ENCODE data around the gene MACROD2. TPM values are rescaled to one million over a fixed set of nuclear protein-coding genes. Genes with fewer than 3 reads are reported as not detected.
A peak's percentile ranks its signal among the peaks of the same experiment; 100 is the strongest.

MACROD2 gene
- total and polyA plus RNA-seq, 2 of the 4 experiments (the other 2 are of a cell fraction): not detected

DNA sequence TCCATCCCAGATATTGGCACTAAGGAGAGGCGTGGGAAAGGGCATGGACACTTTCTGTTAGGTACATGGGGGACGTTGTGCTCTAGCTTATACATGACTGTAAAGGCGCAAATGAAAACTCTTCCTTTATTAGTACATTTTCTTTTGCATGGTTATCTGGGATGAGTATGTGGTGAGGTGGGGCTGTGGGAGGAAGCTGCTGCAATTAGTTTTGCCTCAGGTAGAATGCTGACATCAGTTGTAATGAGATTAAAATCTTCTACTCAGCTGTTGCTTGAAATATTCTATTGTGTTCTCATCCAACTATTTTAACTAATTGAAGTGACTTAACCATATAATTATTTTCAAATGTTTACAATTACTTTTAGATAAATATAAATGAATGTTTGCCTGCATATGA, 560.4 kb downstream of the MACROD2 start:
- no CpG with 5 or more reads among the region's 3 CpGs for WGBS, 2 experiments (ENCODE audit: extremely low coverage in 2 of 2, insufficient read length in 1 of 2)
- no peaks in the 10 kb centered on the region for H3K9me1 ChIP-seq (ENCODE audit: insufficient read depth, low read length)
- intact Hi-C loops (cut with micrococcal nuclease) (no loop called here), in situ Hi-C loops (cut with MboI; ENCODE audit: low sequenced_read_pairs) (no loop called here), dilution Hi-C loops (cut with HindIII; ENCODE audit: low sequenced_read_pairs, unreplicated experiment) (no loop called here)
- no peak overlapping the region for H2AFZ ChIP-seq (replicated peaks; ENCODE audit: low read length, poor library complexity)
- H4K5ac ChIP-seq (ENCODE audit: low read depth, low read length): no peak overlapping the region
- no peak overlapping the region for H4K91ac ChIP-seq (ENCODE audit: insufficient read depth, low read depth, low read length)
- no peak overlapping the region for H4K8ac ChIP-seq (ENCODE audit: low read depth in 2 of 2, low read length in 2 of 2)
- H3K9me3 ChIP-seq (ENCODE audit: control insufficient read depth, insufficient read depth, low read length): no peaks in the 10 kb centered on the region
- no peak overlapping the region; the same call in 1 of the 2 replicates for H3K4me2 ChIP-seq (ENCODE audit: low read depth, low read length)
- no peak overlapping the region for H3K18ac ChIP-seq (ENCODE audit: low read depth, low read length)
- H2AK5ac ChIP-seq (ENCODE audit: low read depth, low read length): peak overlapping the region; percentile 78
- no peaks in the 10 kb centered on the region for H3K79me1 ChIP-seq (ENCODE audit: low read depth in 1 of 2, low read length in 2 of 2)
- H3K27me3 ChIP-seq (ENCODE audit: control insufficient read depth, insufficient read depth, low read length): no peaks in the 10 kb centered on the region
- TF ChIP-seq, protein P1, sequence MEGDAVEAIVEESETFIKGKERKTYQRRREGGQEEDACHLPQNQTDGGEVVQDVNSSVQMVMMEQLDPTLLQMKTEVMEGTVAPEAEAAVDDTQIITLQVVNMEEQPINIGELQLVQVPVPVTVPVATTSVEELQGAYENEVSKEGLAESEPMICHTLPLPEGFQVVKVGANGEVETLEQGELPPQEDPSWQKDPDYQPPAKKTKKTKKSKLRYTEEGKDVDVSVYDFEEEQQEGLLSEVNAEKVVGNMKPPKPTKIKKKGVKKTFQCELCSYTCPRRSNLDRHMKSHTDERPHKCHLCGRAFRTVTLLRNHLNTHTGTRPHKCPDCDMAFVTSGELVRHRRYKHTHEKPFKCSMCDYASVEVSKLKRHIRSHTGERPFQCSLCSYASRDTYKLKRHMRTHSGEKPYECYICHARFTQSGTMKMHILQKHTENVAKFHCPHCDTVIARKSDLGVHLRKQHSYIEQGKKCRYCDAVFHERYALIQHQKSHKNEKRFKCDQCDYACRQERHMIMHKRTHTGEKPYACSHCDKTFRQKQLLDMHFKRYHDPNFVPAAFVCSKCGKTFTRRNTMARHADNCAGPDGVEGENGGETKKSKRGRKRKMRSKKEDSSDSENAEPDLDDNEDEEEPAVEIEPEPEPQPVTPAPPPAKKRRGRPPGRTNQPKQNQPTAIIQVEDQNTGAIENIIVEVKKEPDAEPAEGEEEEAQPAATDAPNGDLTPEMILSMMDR (conservative IDR thresholded peaks at IDR 0.05; ENCODE audit: low read depth, low read length): no peak
- TF ChIP-seq BHLHE40 (IDR thresholded peaks at IDR 0.05; ENCODE audit: low read depth, low read length): no peak
- no peak for TF ChIP-seq MAZ (IDR thresholded peaks at IDR 0.05; ENCODE audit: borderline replicate concordance, low read depth, low read length)
- TF ChIP-seq FOS (IDR thresholded peaks at IDR 0.05; ENCODE audit: low read depth, low read length): no peak
- TF ChIP-seq, protein P2, sequence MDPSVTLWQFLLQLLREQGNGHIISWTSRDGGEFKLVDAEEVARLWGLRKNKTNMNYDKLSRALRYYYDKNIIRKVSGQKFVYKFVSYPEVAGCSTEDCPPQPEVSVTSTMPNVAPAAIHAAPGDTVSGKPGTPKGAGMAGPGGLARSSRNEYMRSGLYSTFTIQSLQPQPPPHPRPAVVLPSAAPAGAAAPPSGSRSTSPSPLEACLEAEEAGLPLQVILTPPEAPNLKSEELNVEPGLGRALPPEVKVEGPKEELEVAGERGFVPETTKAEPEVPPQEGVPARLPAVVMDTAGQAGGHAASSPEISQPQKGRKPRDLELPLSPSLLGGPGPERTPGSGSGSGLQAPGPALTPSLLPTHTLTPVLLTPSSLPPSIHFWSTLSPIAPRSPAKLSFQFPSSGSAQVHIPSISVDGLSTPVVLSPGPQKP (IDR thresholded peaks at IDR 0.05; ENCODE audit: borderline replicate concordance, low read depth, low read length): no peak
- TF ChIP-seq CEBPB (IDR thresholded peaks at IDR 0.05; ENCODE audit: low read depth, low read length): no peak
- no peak for TF ChIP-seq CHD1 (IDR thresholded peaks at IDR 0.05; ENCODE audit: low read depth, low read length)
- no peak for TF ChIP-seq MAFK (IDR thresholded peaks at IDR 0.05; ENCODE audit: low read depth, low read length)
- TF ChIP-seq NFE2L2 (IDR thresholded peaks at IDR 0.05; ENCODE audit: low read depth, low read length): no peak
- TF ChIP-seq, protein P3, sequence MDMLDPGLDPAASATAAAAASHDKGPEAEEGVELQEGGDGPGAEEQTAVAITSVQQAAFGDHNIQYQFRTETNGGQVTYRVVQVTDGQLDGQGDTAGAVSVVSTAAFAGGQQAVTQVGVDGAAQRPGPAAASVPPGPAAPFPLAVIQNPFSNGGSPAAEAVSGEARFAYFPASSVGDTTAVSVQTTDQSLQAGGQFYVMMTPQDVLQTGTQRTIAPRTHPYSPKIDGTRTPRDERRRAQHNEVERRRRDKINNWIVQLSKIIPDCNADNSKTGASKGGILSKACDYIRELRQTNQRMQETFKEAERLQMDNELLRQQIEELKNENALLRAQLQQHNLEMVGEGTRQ (IDR thresholded peaks at IDR 0.05; ENCODE audit: low read depth, low read length): no peak
- no peak for TF ChIP-seq RFX5 (IDR thresholded peaks at IDR 0.05; ENCODE audit: low read depth, low read length)
- TF ChIP-seq SMC3 (IDR thresholded peaks at IDR 0.05; ENCODE audit: low read depth, low read length): no peak
- TF ChIP-seq RCOR1 (IDR thresholded peaks at IDR 0.05; ENCODE audit: insufficient replicate concordance, low read length): no peak
- no peak for TF ChIP-seq MXI1 (IDR thresholded peaks at IDR 0.05; ENCODE audit: borderline replicate concordance, low read depth, low read length)
- no peak for TF ChIP-seq RAD21 (IDR thresholded peaks at IDR 0.05; ENCODE audit: low read length)
- TF ChIP-seq POLR2A (IDR thresholded peaks at IDR 0.05; ENCODE audit: low read depth, low read length): no peak
- H2AK9ac ChIP-seq (replicated peaks; ENCODE audit: low read depth, low read length, poor library complexity): no peak overlapping the region
- H2BK15ac ChIP-seq (ENCODE audit: low read depth, low read length): no peak overlapping the region
- no peaks in the 10 kb centered on the region for H3K4me1 ChIP-seq (ENCODE audit: control insufficient read depth, insufficient read depth, low read length)
- H2BK5ac ChIP-seq (ENCODE audit: low read depth, low read length, poor library complexity, severe bottlenecking): no peak overlapping the region
- H3K4ac ChIP-seq (ENCODE audit: low read depth, low read length): peak overlapping the region; percentile 16; the same call in 1 of the 2 replicates
- no peak overlapping the region for H3K27ac ChIP-seq (ENCODE audit: insufficient read depth, low read length)
- H3K9ac ChIP-seq (ENCODE audit: low read depth, low read length): no peak overlapping the region
- no peak for DNase-seq
- H2BK20ac ChIP-seq (ENCODE audit: low read depth, low read length): peak overlapping the region; percentile 73; the same call in 1 of the 2 replicates
- BruUV-seq (replicated peaks): no TSS peak
- no peak for ATAC-seq (ENCODE audit: low read depth)
- ChIA-PET POLR2A (ENCODE audit: unreplicated experiment) (no interaction called here), CTCF (no interaction called here)
- H3K36me3 ChIP-seq (ENCODE audit: control insufficient read depth, insufficient read depth, low read length): no peaks in the 10 kb centered on the region
- H4K20me1 ChIP-seq (ENCODE audit: insufficient read depth, low read length): no peaks in the 10 kb centered on the region
- peak overlapping the region; percentile 68 for H2BK120ac ChIP-seq (ENCODE audit: low read depth, low read length)
- H3K14ac ChIP-seq (replicated peaks; ENCODE audit: low read depth, low read length): no peak overlapping the region; the same call in 1 of the 2 replicates
- H3K23ac ChIP-seq (ENCODE audit: low read depth, low read length): no peak overlapping the region
- no peak overlapping the region for H3K56ac ChIP-seq (ENCODE audit: extremely low read depth, insufficient read depth, low read length)
- H3K4me3 ChIP-seq (ENCODE audit: insufficient read depth, low read depth, low read length): no peak overlapping the region

Data from IMR-90 (cell line).